OCI-LY3 (cell line): ENCODE data around the gene SIK1.
"Not testable (repeated sequence)": the region's sequence is repeated elsewhere in the genome, so short reads cannot be mapped to it uniquely, and the experiment has no call there.

Experiments
- EZH2phosphoT487 ChIP-seq: fragments of 200-600 bp; shearing (Covaris generic); IDR thresholded peaks from 2 replicates; pipeline ENCODE4 v1.6.1; 2018; ENCODE audit warnings: antibody characterized with exemption, mixed run types, low read depth
- TF ChIP-seq, protein P1 (sequence below): fragments of 200-600, 300-600 bp; sonication (generic); IDR thresholded peaks from 2 replicates; pipeline ENCODE4 v1.5.1; 2014; ENCODE audit warnings: antibody characterized with exemption, low read length, low read depth

DNA sequence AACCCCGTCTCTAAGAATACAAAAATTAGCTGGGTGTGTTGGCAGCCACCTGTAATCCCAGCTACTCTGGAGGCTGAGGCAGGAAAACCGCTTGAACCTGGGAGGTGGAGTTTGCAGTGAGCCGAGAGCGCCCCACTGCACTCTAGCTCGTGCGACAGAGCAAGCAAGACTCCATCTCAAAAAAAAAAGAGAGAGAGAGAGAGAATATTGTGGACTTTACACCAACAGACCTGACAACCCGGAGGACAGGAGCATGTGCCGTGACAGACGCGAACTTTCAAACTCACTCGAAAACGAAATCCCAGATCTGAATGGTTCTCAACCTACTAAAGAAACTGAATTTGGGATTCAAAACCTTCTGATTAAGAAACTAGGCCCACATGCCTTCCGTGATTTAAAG, 19.8 kb downstream of the SIK1 start:
- TF ChIP-seq, protein P1, sequence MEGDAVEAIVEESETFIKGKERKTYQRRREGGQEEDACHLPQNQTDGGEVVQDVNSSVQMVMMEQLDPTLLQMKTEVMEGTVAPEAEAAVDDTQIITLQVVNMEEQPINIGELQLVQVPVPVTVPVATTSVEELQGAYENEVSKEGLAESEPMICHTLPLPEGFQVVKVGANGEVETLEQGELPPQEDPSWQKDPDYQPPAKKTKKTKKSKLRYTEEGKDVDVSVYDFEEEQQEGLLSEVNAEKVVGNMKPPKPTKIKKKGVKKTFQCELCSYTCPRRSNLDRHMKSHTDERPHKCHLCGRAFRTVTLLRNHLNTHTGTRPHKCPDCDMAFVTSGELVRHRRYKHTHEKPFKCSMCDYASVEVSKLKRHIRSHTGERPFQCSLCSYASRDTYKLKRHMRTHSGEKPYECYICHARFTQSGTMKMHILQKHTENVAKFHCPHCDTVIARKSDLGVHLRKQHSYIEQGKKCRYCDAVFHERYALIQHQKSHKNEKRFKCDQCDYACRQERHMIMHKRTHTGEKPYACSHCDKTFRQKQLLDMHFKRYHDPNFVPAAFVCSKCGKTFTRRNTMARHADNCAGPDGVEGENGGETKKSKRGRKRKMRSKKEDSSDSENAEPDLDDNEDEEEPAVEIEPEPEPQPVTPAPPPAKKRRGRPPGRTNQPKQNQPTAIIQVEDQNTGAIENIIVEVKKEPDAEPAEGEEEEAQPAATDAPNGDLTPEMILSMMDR, result not testable (repeated sequence)
- TF ChIP-seq EZH2phosphoT487, result not testable (repeated sequence)
